ENCODE measurements around the gene MAML2. TPM values are rescaled to one million over a fixed set of nuclear protein-coding genes. Genes with fewer than 3 reads are reported as not detected.

Gene MAML2
- total RNA-seq, 4 donors from 2014 or later, result 34.3 to 58.8 (median 56.0) TPM

DNA sequence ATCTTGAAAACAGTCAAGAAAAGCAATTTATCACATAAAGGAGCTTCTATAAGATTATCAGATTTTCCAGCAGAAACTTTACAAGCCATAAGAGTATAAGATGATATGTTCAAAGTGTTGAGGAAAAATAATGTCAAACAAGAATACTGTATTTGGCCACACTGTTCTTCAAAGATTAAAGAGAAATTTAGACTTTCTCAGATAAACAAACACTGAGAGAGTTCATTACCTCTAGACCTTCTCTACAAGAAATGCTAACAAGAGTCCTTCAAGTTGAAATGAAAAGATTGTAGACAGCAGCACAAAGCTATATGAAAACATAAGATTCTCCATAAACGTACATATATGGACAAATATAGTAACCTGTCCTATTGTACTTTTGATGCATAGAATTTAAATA, 411.1 kb downstream of the MAML2 start:
- TF ChIP-seq CTCF (IDR thresholded peaks at IDR 0.05; ENCODE audit: low read depth), result no peak

- no peak for TF ChIP-seq CTCF (IDR thresholded peaks at IDR 0.05; ENCODE audit: low read depth)
Observed at GRCh38 chr11:95930948-95931347, 412.0 kb downstream of the MAML2 start.

GRCh38 chr11:95926726-95927125, 416.3 kb downstream of the MAML2 start:
- no peak for TF ChIP-seq CTCF (IDR thresholded peaks at IDR 0.05; ENCODE audit: low read depth)

Small RNAs within 50 kb of the gene (small RNA-seq; reads per million reads assigned to genes)
- not detected for gene MIR1260B

Other genes with a start within 250 kb of the MAML2 start
- gene CCDC82, start 46.7 kb upstream of the MAML2 start, total RNA-seq, result 10 to 100 TPM; 34.1 to 43.4 (median 41.4) TPM
- 10 to 100 TPM in 1 of 4 donors, 1 to 10 TPM in 3; 6.0 to 13.0 (median 9.1) TPM for gene JRKL, start 46.8 kb upstream of the MAML2 start, total RNA-seq